Mesenteric fat pad (tissue), 1 donor: ENCODE measurements around the gene SLC23A2. TPM values are rescaled to one million over a fixed set of nuclear protein-coding genes. Genes with fewer than 3 reads are reported as not detected.
"Not testable (repeated sequence)": the region's sequence is repeated elsewhere in the genome, so short reads cannot be mapped to it uniquely, and the experiment has no call there.

Source experiments
- DNase-seq: peaks from one replicate; pipeline ENCODE4 v3.0.0-alpha.2; 2020; ENCODE audit warnings: low spot score
- total RNA-seq: library from RNA; stranded (reverse); fragmentation: NEBNext Ultra II Directional; extraction: Animal tissue kit (Norgen Biotek cat#: 25700); gene quantifications from one replicate; pipeline ENCODE4 v1.2.1, GENCODE V29; 2021
- donor health status: DM: yes; HTN: yes; CAD: no.

The SLC23A2 gene
- total RNA-seq, 1 donor from 2014 or later, result 22.2 TPM

- no peak for DNase-seq
Observed at GRCh38 chr20:4937407-4938319, 63.6 kb downstream of the SLC23A2 start.

DNA sequence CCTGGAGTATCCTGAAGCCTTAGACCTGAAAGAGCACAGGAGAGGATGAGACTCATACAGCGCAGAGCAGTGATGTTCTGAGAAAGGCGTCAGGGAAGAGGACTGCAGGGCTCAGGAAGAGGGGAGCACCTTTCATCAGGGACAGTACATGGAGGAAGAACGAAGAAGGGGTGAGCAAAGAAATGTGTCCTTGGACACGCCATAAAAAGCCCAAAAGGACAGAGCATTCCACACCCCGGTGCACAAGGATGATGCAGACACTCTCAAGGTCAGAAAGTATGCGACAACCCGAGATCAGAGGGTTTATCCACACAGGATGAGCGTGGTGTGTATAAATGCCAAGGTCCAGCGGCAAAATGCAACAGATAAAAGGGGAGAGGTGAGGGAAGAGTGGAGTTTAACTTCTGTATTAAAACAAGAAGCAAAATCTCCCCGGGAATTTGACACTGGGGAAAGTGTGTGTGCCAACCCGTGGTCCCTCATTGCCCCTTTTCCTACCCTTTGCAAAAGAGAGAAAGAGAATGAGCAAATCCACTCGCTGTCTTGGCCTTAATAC lies 64.4 kb downstream of the SLC23A2 start:
- no peak for DNase-seq

DNA sequence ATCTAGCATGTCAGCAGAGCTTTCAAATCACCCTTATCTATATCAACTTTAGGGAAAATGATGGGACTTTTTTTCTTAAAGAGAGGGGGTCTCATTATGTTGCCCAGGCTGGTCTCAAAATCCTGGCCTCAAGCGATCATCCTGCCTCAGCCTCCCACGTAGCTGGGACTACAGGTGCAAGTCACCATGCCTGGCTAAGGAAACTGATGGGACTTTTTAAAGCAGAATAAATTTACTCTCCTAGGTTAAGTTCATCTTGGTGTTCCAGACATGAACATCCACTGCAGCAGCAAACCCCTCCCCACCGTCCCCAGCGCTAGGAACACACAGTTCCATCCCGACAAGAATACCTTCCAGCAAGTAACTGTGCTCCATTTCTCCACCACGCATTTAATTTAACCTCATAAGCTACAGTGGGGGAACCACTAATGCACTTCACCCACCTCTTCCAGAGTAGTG lies 64.9 kb downstream of the SLC23A2 start:
- no peak for DNase-seq

DNA sequence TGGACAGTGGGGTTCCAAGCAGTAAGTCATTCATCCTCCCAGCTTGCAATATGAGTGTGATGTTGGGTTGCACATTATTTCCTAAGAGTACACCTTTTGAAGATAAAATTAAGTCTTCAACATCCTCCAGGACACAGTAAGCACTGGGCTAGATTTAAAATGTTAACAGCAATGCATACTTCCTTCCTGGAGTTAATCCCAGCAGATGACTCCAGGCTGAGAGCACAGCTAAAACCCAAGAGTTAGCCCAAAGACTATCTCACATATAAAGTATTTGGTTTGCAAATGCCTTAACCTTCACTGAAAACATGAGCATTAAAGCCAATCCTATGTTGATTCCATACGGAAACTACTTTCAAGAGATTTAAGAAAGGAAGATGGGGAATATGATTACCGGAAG lies 69.2 kb downstream of the SLC23A2 start:
- DNase-seq, result no peak

GRCh38 chr20:4929686-4930397 lies 71.5 kb downstream of the SLC23A2 start:
- DNase-seq, result no peak

- no peak for DNase-seq
Observed at GRCh38 chr20:4926531-4927156, 74.7 kb downstream of the SLC23A2 start.

DNA sequence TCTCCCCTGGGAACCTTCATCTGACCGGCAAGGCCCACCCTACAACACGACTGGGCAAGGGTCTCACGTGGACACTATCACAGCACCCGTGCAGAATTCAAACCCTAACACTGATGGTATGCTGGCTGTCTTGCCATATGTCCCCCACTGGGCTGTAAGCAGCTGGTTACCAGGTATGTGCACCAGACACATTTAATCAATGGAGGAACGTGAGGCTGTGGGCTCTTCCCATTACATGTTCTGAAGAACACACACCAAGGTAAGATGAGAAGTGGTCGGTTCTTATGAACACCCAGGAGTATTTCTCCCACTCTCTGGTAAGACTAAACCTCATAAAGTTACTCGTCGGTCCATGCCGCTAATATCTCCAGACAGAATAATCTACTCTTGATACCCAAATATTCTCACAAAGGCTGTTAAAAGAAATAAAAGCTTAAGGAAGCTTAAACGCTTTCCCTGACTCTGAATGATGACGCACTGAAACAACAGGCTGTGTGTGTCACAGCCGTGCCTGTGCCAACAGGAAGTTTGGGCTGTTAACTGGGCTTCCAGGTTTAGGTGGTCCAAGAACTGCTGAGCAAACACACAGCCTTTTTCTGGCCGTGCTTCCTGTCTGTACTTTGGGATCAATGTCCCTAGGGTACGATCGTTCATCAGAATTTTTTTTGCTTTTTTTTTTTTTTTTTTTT lies 75.3 kb downstream of the SLC23A2 start:
- DNase-seq, result no peak

GRCh38 chr20:4924446-4924845 lies 76.9 kb downstream of the SLC23A2 start:
- no peak for DNase-seq

DNA sequence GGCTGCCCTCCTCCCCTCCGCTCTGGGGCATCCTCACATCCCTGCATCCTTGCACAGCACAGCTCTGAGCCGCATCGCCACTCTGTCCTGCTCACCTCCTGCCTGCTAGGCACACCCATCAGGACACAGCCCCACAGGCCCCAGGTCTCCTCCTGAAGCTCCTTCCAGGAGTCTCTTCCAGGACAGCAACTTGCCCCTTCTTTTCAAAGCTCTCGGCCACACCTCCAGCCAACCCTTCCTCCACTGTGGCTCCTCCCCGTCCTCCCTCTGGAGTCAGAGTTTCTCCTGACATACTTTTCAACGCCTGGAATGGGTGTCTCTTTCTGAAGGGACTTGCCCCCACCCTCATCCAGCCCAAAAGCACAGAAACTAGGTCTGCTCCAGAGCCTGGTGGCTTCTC lies 77.3 kb downstream of the SLC23A2 start:
- DNase-seq, result no peak

GRCh38 chr20:4922186-4922585 lies 79.1 kb downstream of the SLC23A2 start:
- DNase-seq, result no peak

DNA sequence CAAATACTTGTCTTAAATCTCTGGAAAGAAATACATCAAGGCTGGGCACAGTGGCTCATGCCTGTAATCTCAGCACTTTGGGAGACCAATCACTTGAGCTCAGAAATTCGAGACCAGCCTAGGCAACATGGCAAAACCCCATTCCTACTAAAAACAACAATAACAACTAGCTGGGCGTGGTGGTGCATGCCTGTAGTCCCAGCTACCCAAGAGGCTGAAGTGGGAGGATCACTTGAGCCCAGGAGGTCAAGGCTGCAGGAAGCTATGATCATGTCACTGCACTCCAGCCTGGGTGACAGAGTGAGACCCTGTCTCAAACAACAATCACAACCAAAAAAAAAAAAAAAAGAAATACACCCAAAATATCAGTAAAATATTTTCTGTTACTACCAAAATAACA lies 80.0 kb downstream of the SLC23A2 start:
- not testable (repeated sequence) for DNase-seq

GRCh38 chr20:4920655-4921054 lies 80.7 kb downstream of the SLC23A2 start:
- DNase-seq, result no peak

GRCh38 chr20:4920131-4920530 lies 81.2 kb downstream of the SLC23A2 start:
- no peak for DNase-seq

GRCh38 chr20:4919047-4919704 lies 82.1 kb downstream of the SLC23A2 start:
- no peak for DNase-seq

- DNase-seq, result no peak
Observed at GRCh38 chr20:4918473-4918872, 82.8 kb downstream of the SLC23A2 start.

DNA sequence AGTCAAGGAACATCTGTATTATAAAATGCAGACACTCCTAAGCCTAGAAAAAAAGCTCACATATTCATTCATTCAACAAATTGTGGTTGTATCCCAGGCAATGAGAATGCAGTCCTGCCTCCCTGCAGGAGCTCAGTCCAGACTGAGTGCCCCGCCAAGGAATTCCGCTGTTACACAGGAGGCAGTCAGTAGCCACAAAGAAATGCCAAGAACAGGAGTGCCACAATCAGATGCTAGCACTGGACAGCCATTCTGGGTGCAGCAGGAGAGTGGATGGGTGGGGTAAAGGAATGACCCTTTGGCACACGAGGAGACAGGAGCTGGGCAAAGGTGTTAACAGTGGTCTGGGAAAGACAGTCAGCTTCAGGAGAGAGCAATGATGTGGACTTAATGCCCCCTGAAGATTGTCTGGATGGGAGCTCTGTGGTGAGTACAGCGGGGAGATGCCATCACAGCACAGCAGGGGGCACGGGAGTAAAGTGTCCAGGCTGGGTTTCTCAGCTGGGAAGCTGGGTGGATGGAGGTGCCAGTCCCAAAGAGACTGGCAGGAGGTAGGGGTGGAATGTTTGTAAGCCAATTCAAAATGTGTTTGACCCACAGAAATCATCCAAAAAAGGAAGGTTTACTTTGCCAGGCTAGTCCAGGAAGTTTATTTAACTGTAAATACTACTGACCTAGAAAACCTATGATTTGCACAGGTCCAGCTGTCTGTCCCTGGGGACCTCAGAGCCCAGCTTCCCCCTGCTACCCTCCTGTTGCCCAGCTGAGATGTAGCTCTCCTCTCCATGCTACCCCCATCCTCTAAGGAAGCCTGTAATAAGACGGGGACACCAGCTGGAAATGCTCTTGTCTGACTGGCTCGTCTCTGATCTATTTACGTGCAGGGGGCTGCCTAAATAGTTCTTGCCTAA lies 84.1 kb downstream of the SLC23A2 start:
- DNase-seq, result peak; percentile 62

DNA sequence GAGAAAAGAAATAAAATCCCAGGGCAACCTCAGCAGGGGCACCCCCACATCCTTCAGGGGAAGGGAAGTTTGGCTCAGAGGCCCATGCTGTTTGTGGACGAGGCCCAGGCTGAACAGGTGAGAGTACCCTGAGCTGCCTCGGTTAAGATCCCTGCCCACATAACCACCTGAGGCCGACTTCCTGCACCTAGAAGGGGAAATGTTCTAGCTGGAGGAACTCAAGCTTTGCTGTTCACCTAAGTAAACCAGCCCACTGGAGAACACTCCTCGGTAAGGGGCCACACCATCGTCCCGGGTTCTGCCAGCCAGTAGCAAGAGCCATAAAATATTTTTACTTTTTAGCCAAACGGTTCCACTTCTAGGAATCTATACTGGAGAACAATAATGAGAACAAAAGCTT lies 88.2 kb downstream of the SLC23A2 start:
- peak; percentile 53 for DNase-seq

GRCh38 chr20:4912380-4913142 lies 88.7 kb downstream of the SLC23A2 start:
- DNase-seq, result no peak

DNA sequence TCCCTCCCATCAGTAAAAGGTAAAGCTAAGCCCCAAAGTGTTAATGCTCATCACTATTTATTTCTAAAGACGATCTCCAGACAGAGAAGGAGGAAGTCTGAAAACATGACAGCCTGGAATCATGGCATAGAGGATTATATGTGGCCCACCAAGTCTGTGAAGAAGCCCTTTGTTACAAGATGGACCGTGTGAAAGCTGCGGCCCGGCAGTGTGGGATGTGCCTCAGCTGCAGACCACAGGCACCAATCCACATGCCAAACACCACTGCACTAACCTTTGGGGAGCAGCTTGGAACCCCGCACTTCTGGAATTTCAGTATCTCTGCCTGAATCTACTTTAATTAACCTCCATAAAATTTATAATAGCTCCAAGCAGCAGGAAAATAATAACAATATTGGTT lies 90.4 kb downstream of the SLC23A2 start:
- no peak for DNase-seq
